Panc1 (cell line): ENCODE measurements around the gene ST8SIA5. TPM values are rescaled to one million over a fixed set of nuclear protein-coding genes. Genes with fewer than 3 reads are reported as not detected.

ENCODE experiments used
- ATAC-seq: fragments of 200-7000 bp; cut with Tn5 transposase; 2 replicates; pipeline ENCODE4 v1.9.1; 2020; ENCODE audit warnings: mild to moderate bottlenecking, moderate library complexity
- BruUV-seq: library from RNA; stranded (reverse); fragments of 400-500 nt; replicated peaks from 2 replicates; lab custom pipeline; 2021; lab: Mats Ljungman, UMichigan
- CTCF ChIA-PET: fragments of 300-600 bp; sonication (Branson Sonifier 250); formaldehyde crosslinking; loops from one replicate; lab custom pipeline; 2022; ENCODE audit warnings: antibody characterized with exemption; lab: Charles Lee
- POLR2A ChIA-PET: fragments of 300-600 bp; sonication (Branson Sonifier 250); formaldehyde crosslinking; loops from one replicate; lab custom pipeline; 2022; ENCODE audit warnings: antibody characterized with exemption; lab: Charles Lee
- DNase-seq: peaks from one replicate; pipeline ENCODE4 v3.0.0-alpha.2; 2010; ENCODE audit warnings: low read depth, low spot score
- H3K27ac ChIP-seq: 2 replicates; pipeline ENCODE4 v1.5.1; 2011; ENCODE audit warnings: mild to moderate bottlenecking, low read length, inconsistent platforms
- H3K27me3 ChIP-seq: fragments of 200-500 bp; sonication (Bioruptor generic); 2 replicates; pipeline ENCODE4 v1.6.0; 2014; ENCODE audit warnings: low read length, inconsistent platforms; ENCODE audit not compliant: control insufficient read depth, insufficient read depth
- H3K36me3 ChIP-seq: fragments of 200-500 bp; sonication (Bioruptor generic); 2 replicates; pipeline ENCODE4 v1.5.1; 2014; ENCODE audit warnings: inconsistent platforms, mild to moderate bottlenecking, low read length, moderate library complexity; ENCODE audit not compliant: control insufficient read depth, insufficient read depth
- H3K4me1 ChIP-seq: 2 replicates; pipeline ENCODE4 v1.5.1; 2011; ENCODE audit warnings: inconsistent platforms, mild to moderate bottlenecking, low read length, moderate library complexity; ENCODE audit not compliant: control insufficient read depth, insufficient read depth
- H3K4me3 ChIP-seq, 2 experiments: 2 replicates each; pipeline ENCODE4 v1.5.1; 2011 to 2012; ENCODE audit warnings: low read depth in 2 of 2, low read length in 2 of 2, mild to moderate bottlenecking in 2 of 2, inconsistent platforms in 1 of 2, moderate library complexity in 1 of 2
- H3K9me3 ChIP-seq: fragments of 200-500 bp; sonication (Bioruptor generic); 2 replicates; pipeline ENCODE4 v1.5.1; 2014; ENCODE audit warnings: low read depth, mild to moderate bottlenecking, inconsistent platforms, low read length, moderate library complexity; ENCODE audit not compliant: control insufficient read depth, insufficient read depth
- POLR2AphosphoS5 ChIP-seq: IDR thresholded peaks from 2 replicates; pipeline ENCODE4 v1.6.1; 2012; ENCODE audit warnings: mild to moderate bottlenecking, low read depth, low read length, moderate library complexity
- REST ChIP-seq, 2 experiments: IDR thresholded peaks; 2 replicates each; pipeline ENCODE4 v1.6.1; 2011 to 2012; ENCODE audit warnings: low read depth in 2 of 2, control low read depth in 1 of 2, low read length in 1 of 2, mild to moderate bottlenecking in 1 of 2, moderate library complexity in 1 of 2; ENCODE audit not compliant: insufficient read depth in 1 of 2
- SIN3A ChIP-seq: IDR thresholded peaks from 2 replicates; pipeline ENCODE4 v1.6.1; 2012; ENCODE audit warnings: low read depth, mild to moderate bottlenecking, low read length, moderate library complexity, borderline replicate concordance; ENCODE audit not compliant: insufficient read depth
- TCF7L2 ChIP-seq: IDR thresholded peaks from 2 replicates; pipeline ENCODE4 v1.6.1; 2011; ENCODE audit warnings: mild to moderate bottlenecking, low read depth, low read length, inconsistent platforms
- in situ Hi-C: cut with HindIII; loops from 2 replicates; pipeline ENCODE4 v1.10.0; 2016; ENCODE audit warnings: low sequenced_read_pairs, low pct_unique_long_range_greater_than_20kb
- intact Hi-C: fragments of 100-400 bp; cut with micrococcal nuclease; formaldehyde crosslinking; loops from one replicate; pipeline ENCODE4 v1.10.0; 2022; ENCODE audit not compliant: unreplicated experiment
- total RNA-seq: library from RNA; stranded (reverse); gene quantifications from one replicate; pipeline ENCODE4 v1.2.1, GENCODE V29; 2021; ENCODE audit not compliant: unreplicated experiment
- TF ChIP-seq, protein P1 (sequence below): fragments of 450-650 bp; IDR thresholded peaks from 2 replicates; pipeline ENCODE4 v1.5.1; 2017; ENCODE audit warnings: mild to moderate bottlenecking

ST8SIA5 gene
- total RNA-seq, 1 experiment from 2014 or later, result 0.15 TPM

GRCh38 chr18:46711444-46711863 is 45.4 kb downstream of the ST8SIA5 start:
- in situ Hi-C loops, result no loop called here
- TF ChIP-seq, protein P1, sequence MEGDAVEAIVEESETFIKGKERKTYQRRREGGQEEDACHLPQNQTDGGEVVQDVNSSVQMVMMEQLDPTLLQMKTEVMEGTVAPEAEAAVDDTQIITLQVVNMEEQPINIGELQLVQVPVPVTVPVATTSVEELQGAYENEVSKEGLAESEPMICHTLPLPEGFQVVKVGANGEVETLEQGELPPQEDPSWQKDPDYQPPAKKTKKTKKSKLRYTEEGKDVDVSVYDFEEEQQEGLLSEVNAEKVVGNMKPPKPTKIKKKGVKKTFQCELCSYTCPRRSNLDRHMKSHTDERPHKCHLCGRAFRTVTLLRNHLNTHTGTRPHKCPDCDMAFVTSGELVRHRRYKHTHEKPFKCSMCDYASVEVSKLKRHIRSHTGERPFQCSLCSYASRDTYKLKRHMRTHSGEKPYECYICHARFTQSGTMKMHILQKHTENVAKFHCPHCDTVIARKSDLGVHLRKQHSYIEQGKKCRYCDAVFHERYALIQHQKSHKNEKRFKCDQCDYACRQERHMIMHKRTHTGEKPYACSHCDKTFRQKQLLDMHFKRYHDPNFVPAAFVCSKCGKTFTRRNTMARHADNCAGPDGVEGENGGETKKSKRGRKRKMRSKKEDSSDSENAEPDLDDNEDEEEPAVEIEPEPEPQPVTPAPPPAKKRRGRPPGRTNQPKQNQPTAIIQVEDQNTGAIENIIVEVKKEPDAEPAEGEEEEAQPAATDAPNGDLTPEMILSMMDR, result no peak
- Histone ChIP-seq H3K36me3 (no peaks in the 10 kb centered on the region), H3K4me1 (no peaks in the 10 kb centered on the region), H3K27ac (no peak overlapping the region), H3K4me3 (no peak overlapping the region), H3K9me3 (no peaks in the 10 kb centered on the region), H3K27me3 (no peaks in the 10 kb centered on the region)
- CTCF ChIA-PET, result no interaction called here
- DNase-seq, result no peak
- no peak for ATAC-seq
- intact Hi-C loops, result no loop called here
- POLR2A ChIA-PET, result no interaction called here
- no TSS peak for BruUV-seq

- CTCF ChIA-PET, result interaction anchor here (0.6 kb wide), 1 partner anchor 18 kb away, joined by 4 read pairs; no protein-coding TSS in a partner anchor
- BruUV-seq, result no TSS peak
- DNase-seq, result peak; percentile 27
- Histone ChIP-seq H3K4me3 (no peak overlapping the region), H3K36me3 (no peaks in the 10 kb centered on the region), H3K27me3 (no peaks in the 10 kb centered on the region), H3K27ac (no peak overlapping the region), H3K9me3 (no peaks in the 10 kb centered on the region), H3K4me1 (no peaks in the 10 kb centered on the region)
- in situ Hi-C loops (no loop called here), intact Hi-C loops (no loop called here)
- POLR2A ChIA-PET, result no interaction called here
- TF ChIP-seq TCF7L2 (no peak), POLR2AphosphoS5 (no peak), SIN3A (no peak), REST (IDR thresholded peaks at IDR 0.05; ENCODE audit: insufficient read depth in 1 of 2, low read depth in 2 of 2, low read length in 1 of 2) (no peak)
- TF ChIP-seq, protein P1, result no peak
- ATAC-seq, result peak; percentile 62; the same call in 1 of the 2 replicates
Measured at GRCh38 chr18:46706968-46707367, 49.9 kb downstream of the ST8SIA5 start.

DNA sequence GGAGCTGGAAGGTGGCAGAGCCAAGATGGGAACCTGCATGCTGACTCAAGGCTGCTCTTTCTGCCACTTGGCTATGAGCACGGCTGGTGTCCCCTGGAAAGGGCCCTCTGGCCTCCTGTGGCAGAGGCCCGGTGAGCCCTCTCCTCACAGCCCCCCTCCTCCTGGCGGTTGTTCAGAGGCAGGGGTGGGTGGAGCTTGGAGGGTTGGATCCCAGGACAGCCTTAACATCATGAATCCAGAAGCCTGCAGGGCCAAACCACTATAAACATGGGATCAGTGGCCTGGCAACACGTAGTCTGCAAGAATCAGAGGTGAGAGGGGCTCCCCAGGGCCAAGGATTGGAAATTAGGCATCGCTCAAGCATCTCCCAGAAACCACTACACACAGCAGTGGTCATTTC is 51.3 kb downstream of the ST8SIA5 start:
- ChIA-PET CTCF (no interaction called here), POLR2A (no interaction called here)
- in situ Hi-C loops (no loop called here), intact Hi-C loops (no loop called here)
- no TSS peak for BruUV-seq
- Histone ChIP-seq H3K9me3 (no peaks in the 10 kb centered on the region), H3K4me3 (no peak overlapping the region), H3K27me3 (no peaks in the 10 kb centered on the region), H3K27ac (no peak overlapping the region), H3K36me3 (no peaks in the 10 kb centered on the region), H3K4me1 (no peaks in the 10 kb centered on the region)
- no peak for ATAC-seq
- DNase-seq, result no peak
- no peak for TF ChIP-seq REST (IDR thresholded peaks at IDR 0.05; ENCODE audit: insufficient read depth in 1 of 2, low read depth in 2 of 2, low read length in 1 of 2)
- no peak for TF ChIP-seq POLR2AphosphoS5
- TF ChIP-seq SIN3A, result no peak
- TF ChIP-seq, protein P1, result no peak
- no peak for TF ChIP-seq TCF7L2
